Left renal pelvis (tissue), 4 donors: ENCODE data around the gene MED22. TPM values are rescaled to one million over a fixed set of nuclear protein-coding genes. Genes with fewer than 3 reads are reported as not detected.
A peak's percentile ranks its signal among the peaks of the same experiment; 100 is the strongest.
"Not testable (repeated sequence)": the region's sequence is repeated elsewhere in the genome, so short reads cannot be mapped to it uniquely, and the experiment has no call there.

ENCODE experiments used
- DNase-seq, 4 donors: peaks; one replicate each; pipeline ENCODE4 v3.0.0-alpha.2; 2013; ENCODE audit warnings: low read depth in 4 of 4, low spot score in 3 of 4
- polyA plus RNA-seq, 4 donors: library from polyadenylated mRNA; unstranded; fragments of 120-200 nt; gene quantifications; one replicate each; pipeline ENCODE4 v1.2.1, GENCODE V29; 2013; ENCODE audit not compliant: insufficient read length in 4 of 4

Gene MED22
- polyA plus RNA-seq, 4 donors, result 24.2 to 29.9 (median 24.8) TPM

DNA sequence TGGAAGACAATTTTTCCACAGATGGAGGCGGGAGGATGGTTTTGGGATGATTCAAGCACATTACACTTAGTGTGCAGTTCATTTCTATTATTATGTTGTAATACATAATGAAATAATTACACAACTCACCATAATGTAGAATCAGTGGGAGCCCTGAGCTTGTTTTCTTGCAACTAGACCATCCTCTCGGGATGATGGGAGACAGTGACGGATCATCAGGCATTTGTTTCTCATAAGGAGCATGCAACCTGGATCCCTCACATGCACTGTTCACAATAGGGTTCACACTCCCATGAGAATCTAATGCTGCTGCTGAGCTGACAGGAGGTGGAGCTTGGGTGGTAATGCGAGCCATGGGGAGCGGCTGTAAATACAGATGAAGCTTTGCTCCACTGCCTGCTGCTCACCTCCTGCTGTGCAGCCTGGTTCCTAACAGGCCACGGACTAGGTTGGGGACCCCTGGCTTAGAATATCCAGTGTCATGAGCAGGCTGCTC lies 29.8 kb upstream of the MED22 start:
- DNase-seq, result no peak

DNA sequence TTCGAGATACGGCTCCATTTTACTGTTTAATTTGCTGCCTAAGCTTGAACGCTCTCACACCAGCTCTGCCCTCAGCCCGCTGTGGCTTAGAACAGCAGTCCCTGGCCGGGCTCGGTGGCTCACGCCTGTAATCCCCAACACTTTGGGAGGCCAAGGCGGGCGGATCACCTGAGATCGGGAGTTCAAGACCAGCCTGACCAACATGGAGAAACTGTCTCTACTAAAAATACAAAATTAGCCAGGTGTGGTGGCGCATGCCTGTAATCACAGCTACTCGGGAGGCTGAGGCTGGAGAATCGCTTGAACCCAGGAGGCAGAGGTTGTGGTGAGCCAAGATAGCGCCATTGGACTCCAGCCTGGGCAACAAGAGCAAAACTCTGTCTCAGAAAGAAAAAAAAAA lies 29.3 kb upstream of the MED22 start:
- not testable (repeated sequence) for DNase-seq

DNA sequence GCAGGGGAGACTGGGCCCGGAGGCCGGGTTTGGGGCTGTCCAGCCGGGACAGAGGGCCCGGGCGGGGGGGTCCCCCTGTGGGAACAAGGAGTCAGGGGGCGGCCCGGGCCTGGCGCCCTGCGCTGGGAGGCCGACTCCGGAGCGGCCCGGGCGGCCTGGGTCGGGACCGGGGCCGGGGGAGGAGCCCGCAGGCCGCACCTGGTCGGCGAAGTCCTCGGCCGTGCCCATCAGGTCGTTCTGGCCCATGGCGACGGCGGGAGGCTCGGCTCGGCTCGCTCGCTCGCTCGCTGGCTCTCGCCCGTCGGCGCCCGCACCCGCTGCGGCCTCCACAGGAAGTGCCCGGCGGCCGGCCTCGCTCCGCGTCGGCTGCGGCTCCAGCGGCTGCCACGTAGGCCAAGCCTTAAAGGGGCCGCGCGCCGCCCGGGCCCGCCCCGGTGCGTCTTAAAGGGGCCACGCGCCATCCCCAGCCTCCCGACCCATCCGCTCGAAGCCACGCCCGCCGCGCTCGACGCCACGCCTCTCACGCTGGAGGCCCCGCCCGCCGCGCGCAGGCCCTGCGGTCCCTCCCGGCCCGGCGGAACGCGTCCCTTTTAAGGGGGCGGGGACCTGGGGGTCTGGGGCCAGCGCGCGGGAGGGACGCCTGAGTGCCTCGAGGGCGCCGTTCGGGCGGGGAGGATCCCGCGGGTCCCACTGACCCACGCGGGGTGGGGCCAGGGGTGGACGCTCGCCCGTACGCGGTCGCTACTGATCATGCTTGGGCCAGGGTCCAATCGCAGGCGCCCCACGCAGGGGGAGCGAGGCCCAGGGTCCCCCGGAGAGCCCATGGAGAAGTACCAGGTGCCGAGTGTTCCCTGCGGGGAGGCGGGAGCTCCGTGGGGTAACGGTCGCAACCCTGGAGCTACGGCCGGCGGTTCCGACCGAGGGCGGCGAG lies 28.1 kb upstream of the MED22 start, which contains the start of the genes STKLD1 and SURF4:
Gene STKLD1 (plus strand): TSS at position 643 of the 931 bp plus-strand sequence. CDS start 108 bp downstream, at position 751.
Gene SURF4 (minus strand): TSS at position 337 of the 931 bp plus-strand sequence. CDS start 91 bp downstream, at position 246.
- DNase-seq, result peak; percentile 82 to 90 (median 90)

DNA sequence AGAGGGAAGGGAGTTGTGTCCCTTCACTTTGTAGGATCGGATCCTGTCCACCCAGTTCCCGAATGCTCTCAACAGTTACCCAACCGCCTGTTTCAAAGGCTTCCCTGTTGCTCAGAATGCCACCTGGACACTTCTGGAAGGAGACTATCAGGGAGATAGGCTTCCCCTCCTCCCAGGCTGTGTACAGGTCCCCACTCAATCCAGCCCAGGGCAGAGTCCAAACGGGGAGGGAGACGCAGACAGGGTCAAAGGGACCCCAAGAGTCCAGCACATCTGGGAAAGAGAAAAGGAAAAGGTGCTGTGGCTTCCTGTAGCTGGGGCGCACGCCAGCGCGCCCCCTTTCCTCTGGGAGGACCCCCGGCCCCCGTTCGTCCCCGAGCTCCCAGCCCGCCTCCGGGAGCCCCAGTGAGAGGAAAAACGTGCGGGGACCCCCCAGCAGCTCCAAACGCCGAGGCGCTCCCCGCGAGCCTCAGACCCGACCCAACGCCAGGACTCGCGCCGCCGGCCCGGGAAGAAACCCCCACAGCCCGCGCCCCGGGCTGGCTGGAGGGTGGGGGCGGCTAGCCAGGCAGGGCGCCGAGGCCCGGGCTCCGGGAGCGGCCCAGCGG lies 27.3 kb upstream of the MED22 start:
- DNase-seq, result no peak

DNA sequence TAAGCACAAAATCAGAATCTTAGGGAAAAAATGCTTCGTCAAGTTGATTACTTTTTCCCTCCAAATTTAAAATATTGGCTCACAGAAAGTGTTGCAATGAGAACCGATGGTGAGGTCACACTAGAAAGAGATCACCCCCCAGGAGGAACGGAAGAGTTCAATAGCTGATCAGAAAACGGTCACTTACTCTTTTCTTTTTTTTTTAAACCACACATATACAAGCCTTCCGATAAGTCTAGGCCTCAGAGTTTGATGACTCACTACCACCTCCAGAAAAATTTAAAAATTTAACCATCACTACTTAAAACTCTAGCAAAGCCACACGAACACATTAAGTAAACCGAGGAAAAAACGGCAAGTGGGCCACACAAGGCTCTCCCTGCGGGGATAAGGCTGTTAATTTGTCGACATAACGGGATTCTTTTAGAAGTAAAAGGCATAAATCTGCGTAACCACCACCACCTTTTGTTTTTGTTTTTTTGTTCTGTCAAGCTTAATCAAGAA lies 26.7 kb upstream of the MED22 start:
- no peak for DNase-seq

DNA sequence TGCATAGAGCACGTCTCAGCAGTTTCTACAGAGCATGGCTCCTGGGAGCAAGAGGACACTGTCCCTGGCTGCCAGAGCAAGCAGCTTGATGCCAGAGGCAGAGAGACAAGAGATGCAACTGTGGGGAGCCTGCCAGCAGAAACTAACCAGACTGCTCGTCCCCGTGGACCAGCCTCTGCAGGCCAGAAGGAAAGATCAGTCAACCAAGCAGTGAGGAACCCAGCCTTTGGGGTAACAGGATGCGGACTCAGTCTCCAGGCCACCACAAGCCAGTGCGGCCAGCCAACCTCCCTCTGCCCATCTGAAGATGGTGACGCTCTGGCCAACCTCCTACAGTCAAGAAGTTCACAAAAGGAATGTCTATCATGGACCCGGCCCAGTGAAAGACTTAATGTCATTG lies 24.2 kb upstream of the MED22 start:
- no peak for DNase-seq

DNA sequence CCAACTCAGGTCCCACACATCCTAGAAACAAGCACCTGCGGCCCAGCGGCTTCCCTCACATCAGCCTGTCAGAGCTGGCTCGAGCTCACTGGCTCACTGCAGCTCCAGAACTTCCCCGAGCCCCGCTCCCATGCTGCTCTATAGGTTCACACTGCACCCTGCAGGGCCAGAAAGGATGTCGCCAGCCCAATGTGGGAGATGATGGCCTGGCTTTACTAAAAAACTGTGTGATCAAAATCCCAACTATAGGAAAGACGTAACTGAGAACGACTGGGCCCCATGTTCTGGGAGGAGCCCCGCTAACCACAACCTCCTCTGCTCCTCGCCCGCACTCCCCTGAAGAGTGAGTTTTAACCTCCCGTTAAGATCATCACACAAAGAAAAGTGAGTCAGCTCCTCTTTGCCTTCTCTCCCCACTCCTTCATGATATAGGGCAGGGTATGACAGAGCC lies 23.4 kb upstream of the MED22 start:
- DNase-seq, result no peak

DNA sequence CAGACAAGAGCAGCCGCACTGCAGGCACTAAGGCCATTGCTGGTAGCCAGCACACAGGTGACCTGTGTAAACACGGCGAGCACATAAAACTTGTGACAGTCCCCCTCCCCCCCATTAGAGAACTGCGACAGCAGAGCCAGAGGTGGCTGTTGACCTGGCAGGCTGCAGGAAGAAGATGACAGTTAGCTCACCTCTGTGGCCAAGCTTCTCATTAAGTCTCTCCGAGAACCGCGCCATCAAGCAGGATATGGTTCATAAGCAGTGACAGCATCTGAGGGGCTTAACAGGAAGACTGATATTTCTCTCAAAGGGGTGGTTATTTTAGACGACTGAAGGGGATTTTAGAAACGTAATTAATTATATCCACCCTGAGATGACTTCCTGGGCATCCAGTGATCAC lies 22.8 kb upstream of the MED22 start:
- DNase-seq, result no peak

DNA sequence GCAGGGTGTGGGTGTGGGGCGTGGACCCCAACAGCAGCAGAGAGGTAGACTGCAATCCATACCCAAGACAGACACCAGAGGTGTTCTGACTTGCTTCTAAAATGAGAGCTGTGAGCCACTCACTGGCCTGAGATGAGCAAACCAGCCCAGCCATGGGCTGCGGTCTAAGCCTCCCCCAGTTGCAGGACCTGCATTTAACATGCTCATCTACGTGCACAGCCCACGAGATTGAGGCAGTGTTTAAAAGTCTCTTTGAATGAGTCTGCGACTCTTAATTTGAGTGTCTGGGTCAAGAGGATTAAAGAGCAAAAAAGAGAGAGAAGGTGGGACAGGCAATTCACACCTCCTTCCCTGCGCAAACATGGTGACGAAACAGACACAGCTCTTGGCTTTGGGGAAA lies 22.0 kb upstream of the MED22 start:
- no peak for DNase-seq

DNA sequence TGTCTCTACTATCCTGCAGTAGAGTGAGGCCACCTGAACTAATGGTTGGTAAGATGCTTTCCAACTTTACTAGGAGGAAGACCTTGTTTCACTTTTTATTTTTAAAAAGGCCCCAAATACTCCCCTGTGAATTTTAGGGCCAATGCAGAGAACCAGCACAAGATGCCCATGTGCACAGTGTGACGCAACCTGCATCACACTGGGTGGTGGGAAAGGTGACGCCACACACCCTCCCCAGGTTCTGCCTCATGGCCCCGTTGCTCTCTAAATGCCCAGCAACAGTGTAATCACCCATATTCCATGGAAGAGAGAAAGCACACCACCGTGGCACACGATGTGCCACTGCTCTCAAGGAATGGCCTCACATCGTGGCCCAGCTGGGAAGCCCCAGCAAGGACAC lies 21.5 kb upstream of the MED22 start:
- no peak for DNase-seq

DNA sequence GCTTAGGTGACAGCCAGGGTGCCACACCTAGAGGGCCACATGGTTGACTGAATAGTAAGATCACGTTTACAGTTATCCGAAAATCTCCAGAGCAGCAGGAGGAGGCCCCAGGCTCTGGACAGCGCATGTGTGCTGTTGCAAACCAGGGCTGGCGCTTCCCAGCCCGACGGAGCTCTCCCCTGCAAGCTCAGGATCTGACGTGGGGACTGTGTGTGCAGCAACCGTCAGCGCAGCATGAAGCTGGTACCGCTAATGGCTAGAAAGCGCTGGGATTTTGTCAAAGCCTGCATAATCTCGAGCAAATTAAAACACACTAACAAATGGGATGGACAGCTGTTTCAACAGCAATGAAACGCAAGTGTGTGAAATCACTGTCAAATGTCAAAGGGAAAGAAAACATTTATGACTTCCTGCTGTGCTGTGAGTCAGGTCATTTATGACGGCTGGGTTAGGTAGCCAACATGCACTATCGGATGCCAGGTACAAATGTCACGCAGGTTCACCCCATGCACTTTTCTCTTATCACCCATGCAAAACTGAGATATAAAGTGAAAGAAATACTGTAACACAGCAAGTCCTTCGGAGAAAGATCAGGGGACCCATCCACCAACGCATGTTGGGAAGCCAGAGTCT lies 20.4 kb upstream of the MED22 start:
- no peak for DNase-seq

DNA sequence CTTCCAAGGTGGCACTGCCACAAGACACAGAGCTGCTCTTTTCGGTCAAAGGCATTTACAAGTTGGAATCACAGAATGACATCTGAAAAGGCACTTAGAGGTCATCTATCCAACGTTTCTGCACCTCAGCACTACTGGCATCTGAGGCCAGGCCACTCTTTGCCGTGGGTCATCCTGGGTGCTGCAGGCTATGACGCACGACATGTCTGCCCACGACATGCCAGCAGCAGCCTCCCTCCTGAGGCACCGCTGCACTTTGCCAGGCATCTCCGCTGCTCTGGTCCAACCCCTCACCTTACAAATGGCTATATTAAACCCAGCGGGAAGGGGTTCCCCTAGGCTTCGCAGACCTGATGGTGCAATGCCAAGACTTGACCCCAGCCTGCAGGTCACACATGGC lies 19.8 kb upstream of the MED22 start:
- no peak for DNase-seq

DNA sequence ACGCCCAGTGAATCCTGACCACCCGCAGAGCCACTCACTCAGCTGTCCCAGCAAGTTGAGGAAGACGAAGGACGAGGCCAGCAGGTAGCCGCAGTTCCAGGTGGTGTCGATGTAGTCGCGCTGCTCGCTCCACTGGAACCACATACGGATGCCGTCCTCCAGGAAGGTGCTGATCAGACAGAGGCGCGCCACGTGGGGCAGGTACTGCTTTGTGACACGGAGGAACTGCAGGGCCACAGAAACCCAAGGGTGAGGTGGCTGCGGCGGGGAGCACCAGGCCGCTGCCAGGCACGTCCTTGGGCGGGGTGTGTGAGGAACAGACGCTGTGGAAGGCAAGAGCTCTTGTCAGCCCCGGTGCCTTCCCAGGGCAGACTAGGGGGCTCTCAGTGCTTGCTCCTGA lies 19.3 kb upstream of the MED22 start:
- DNase-seq, result no peak

DNA sequence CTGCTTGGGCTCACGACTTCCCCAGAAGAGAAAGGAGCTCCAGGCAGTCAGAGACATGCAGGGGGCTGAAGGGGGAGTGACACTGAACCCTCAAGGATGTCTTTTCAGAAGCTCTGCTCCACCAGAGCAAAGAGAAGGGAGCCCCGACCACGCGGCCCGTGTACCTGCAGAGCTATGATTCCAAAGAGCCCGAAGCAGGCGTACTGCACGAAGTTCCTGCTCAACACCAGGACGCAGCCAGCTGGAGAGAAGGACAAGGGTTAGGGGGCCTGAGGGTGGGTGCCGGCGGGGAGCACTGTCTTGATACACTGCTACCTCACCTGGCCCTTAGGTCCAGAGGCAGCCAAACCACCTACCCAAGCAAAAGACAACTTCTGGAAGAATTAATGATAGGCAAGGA lies 18.5 kb upstream of the MED22 start:
- no peak for DNase-seq

DNA sequence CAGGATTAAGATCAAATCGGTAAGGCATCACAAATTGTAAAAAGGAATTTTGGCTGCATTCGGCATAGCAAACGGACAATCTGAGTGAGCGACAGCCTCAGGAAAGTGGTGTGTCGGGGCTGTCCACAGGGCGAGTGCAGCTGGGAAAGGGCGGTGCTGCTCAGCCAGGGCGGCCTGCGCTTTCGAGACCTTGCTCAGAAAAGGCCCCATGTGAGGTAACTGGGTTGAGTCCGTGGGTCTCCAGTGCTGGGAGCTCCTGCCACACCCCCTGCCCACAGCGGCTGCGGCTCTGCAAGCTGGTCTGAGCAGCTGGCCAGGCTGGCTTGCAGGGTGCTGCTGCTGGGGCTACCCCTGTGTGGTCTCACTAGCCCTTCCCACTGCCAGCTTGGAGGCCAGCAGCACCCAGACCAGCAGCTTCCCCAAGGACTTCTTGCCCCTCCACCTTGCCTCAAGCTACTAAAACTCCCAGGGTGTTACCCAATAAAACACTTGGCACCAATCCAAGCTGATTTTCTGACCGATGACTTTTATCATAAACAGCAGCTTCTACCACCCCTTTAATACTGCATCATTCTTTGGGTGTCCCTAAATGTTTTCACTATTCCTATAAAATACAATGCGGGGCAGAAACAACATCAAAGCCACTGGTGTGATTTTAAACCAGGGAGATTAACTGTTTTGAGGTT lies 14.6 kb upstream of the MED22 start:
- DNase-seq, result no peak

DNA sequence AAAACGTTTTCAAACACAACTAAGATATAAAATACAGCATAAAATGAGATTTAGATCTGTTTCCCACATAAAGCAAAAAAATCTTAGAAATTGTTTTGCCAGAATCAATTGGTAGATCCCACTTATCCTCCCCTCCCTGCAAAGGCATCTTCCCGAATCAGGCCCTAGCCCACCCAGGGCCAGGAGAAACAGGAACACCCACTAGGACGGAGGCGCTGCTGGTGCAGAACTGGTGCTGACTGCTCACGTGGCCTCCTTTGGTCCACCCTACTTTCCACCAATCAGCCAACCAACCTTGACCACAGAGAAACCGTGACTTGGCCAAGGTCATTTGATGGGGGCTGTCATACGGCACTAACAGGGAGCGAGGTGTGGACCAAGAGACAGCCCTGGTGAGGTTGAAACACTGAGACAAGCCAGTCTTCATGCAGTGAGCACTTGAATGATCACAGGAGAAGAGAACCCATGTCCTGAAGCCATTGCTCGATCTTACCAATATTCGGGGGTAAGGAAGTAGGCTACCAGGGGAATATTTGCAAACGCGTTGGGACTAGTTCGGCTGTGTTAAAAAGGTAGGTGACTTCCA lies 13.7 kb upstream of the MED22 start:
- DNase-seq, result no peak

DNA sequence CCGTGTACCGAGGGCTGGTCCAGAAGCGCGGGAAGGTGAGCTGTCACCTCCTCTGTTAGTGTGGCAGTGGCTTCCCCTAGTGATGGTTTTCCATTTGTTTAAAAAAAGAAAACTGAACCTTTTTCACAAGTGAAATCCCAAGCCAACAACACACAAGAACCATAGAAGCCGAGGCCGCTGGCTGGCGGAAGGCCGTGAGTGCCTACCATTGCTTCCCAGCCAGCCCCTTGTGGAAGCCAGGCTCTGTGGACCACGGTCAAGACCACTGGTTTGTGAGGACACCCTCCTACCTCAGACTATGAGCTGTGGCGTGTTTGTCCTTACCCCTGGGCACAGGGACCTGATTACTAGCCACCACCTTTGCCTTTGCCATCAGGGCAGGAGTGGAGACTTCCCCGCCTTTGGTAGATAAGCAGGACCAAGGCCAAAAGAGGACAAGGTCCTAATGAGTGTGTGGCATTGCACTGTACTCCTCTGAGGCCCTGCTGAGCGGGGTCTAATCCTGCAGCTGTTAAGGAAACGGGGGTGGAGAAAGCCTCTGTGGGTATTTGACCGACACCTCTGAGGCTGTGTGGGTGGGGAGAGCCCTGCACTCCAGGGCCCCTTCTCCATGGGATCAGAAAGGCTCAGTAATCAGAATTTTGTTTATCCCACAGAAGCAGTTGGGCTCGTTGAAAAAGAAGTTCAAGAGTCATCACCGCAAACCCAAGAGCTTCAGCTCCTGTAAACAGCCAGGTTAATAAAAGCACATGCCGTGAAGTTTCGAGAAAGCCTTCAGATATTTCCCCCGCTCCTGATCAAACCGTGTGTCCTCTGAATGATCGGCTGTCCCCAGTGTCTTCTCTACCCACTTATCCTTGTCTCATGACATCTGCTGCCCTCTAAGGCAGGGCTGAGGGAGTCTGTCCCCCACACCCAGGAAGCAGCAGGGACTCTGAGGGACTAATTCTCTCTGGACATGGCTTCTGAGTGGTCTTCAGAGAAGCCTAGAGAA lies 12.8 kb upstream of the MED22 start:
- DNase-seq, result no peak

DNA sequence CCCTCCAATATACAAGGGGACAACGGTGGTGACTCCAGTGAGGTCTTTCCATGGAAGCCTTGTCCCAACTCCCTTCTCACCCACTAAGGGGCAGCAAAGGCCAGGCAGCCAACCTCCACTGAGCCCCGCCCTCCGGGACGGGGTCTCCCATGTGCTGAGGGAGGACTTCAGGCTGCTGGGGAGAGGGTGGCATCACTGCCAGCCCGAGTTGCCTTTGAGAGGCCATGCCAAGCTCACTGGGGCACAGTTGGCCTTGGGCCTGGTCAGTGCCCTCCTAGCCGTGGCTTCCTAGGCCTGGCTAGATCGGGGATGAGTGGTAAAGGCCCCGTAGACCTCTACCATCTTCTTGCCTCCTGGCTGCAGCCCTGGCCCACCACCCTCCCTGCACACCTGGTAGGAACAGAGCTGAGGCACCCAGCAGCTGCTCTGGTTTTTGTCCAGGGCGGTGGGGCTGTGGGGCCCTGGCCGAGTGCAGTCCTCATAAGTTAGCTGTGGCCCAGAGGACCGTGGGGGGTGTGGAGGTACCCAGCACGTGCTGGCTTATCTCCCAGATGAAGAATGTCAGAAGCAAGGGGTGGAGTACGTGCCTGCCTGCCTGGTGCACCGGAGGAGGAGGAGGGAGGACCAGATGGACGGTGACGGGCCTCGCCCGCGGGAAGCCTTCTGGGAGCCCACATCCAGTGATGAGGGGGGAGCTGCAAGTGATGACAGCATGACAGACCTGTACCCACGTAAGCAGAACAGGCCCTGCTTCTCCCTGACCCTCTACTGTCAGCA lies 11.7 kb upstream of the MED22 start:
- DNase-seq, result no peak
